GM12801 (cell line): ENCODE results near the gene CADM1.

Experiments
- CTCF ChIP-seq: IDR thresholded peaks from one replicate; pipeline ENCODE4 v1.5.1; 2011; ENCODE audit warnings: control low read depth; ENCODE audit not compliant: insufficient read length; ENCODE audit errors: extremely low read depth

CADM1 gene

GRCh38 chr11:115220423-115220822, 283.8 kb downstream of the CADM1 start:
- no peak for TF ChIP-seq CTCF

- TF ChIP-seq CTCF: no peak
Measured at GRCh38 chr11:115219376-115219775, 284.8 kb downstream of the CADM1 start.

GRCh38 chr11:115217726-115218311, 286.4 kb downstream of the CADM1 start:
- no peak for TF ChIP-seq CTCF

- TF ChIP-seq CTCF: no peak
Measured at GRCh38 chr11:115215694-115216617, 288.3 kb downstream of the CADM1 start.

- no peak for TF ChIP-seq CTCF
Measured at GRCh38 chr11:115214644-115215234, 289.5 kb downstream of the CADM1 start.

GRCh38 chr11:115213007-115213406, 291.2 kb downstream of the CADM1 start:
- TF ChIP-seq CTCF: no peak

- TF ChIP-seq CTCF: no peak
Measured at GRCh38 chr11:115208808-115209259, 295.4 kb downstream of the CADM1 start.
